ENCODE results near the gene PGAP6. TPM values are rescaled to one million over a fixed set of nuclear protein-coding genes. Genes with fewer than 3 reads are reported as not detected.
A peak's percentile ranks its signal among the peaks of the same experiment; 100 is the strongest.

The PGAP6 gene
- total and polyA plus RNA-seq, 2 of the 13 experiments (the other 11 are each of a cell fraction or from before 2014, with no cell fraction given), result 52.7 to 136 TPM

- Histone ChIP-seq H4K20me1 (ENCODE audit: insufficient read depth, low read length) (no peaks in the 10 kb centered on the region), H3K27me3 (ENCODE audit: control insufficient read depth in 1 of 2, insufficient read depth in 2 of 2, low read length in 2 of 2) (peaks cover 1 to 13% of the 10 kb centered on the region in 2 experiments; a peak in 4 of 5 replicates), H2AFZ (ENCODE audit: low read length) (no peak overlapping the region), H3K79me2 (ENCODE audit: insufficient read depth, low read length) (no peaks in the 10 kb centered on the region), H3K9ac (ENCODE audit: insufficient read depth, low read depth, low read length) (peak overlapping the region; percentile 55), H3K4me2 (ENCODE audit: low read depth, low read length) (peak overlapping the region; percentile 90), H3K4me1 (ENCODE audit: insufficient read depth, low read length) (peaks cover 79% of the 10 kb centered on the region), H3K27ac (ENCODE audit: extremely low read length, insufficient read depth, low read length) (no peak overlapping the region), H3K9me3 (ENCODE audit: low read length) (no peaks in the 10 kb centered on the region), H3K36me3 (replicated peaks in 1 of 2; ENCODE audit: control insufficient read depth in 1 of 2, insufficient read depth in 2 of 2, low read length in 2 of 2) (peaks cover 2 to 15% of the 10 kb centered on the region in 2 experiments; a peak in 4 of 5 replicates), H3K4me3 (replicated peaks in 1 of 3; ENCODE audit: insufficient read depth in 1 of 3, low read depth in 2 of 3, low read length in 3 of 3) (peak overlapping the region; percentile 32 to 73 (median 42))
- in situ Hi-C loops (cut with HindIII; ENCODE audit: extremely low pct_ligation_motif_present, low pct_unique_long_range_greater_than_20kb), result loop anchor here (5.0 kb wide), 1 partner anchor 91 kb away; no protein-coding TSS in a partner anchor
- DNase-seq (ENCODE audit: low spot score) (no peak), ATAC-seq (peak; percentile 21), FAIRE-seq (no peak)
- CTCF ChIA-PET (ENCODE audit: low intra/inter-chr PET ratio, low total read pairs), result interaction anchor here (0.5 kb wide), 1 partner anchor 123 kb away, joined by 4 read pairs; no protein-coding TSS in a partner anchor
- intact Hi-C loops (cut with micrococcal nuclease; ENCODE audit: unreplicated experiment), result loop anchor here (5.0 kb wide), 2 partner anchors 136 to 246 kb away; partner anchors contain the start of gene LUC7L
- no TSS peak for BruUV-seq (replicated peaks)
- POLR2A ChIA-PET, result interaction anchor here (1.3 to 2.7 kb wide), 2 partner anchors 10 to 21 kb away, joined by 3 to 15 read pairs; partner anchors contain the start of gene AXIN1
- 8% methylated on average over 5 of the region's 20 CpGs for WGBS (ENCODE audit: low lambda C conversion rate)
- no peak for TF ChIP-seq ZNF296 (CRISPR knock-in tag; conservative IDR thresholded peaks at IDR 0.05)
- no peak for TF ChIP-seq ATF2 (CRISPR knock-in tag; IDR thresholded peaks at IDR 0.05)
- TF ChIP-seq JUN (CRISPR knock-in tag; IDR thresholded peaks at IDR 0.05), result no peak
- TF ChIP-seq NPAS2 (CRISPR knock-in tag; IDR thresholded peaks at IDR 0.05; ENCODE audit: borderline replicate concordance), result no peak
- TF ChIP-seq ZNF562 (CRISPR knock-in tag; IDR thresholded peaks at IDR 0.05; ENCODE audit: borderline replicate concordance), result no peak
- no peak for TF ChIP-seq HBP1 (CRISPR knock-in tag; IDR thresholded peaks at IDR 0.05; ENCODE audit: low read depth)
- TF ChIP-seq LCORL (IDR thresholded peaks at IDR 0.05), result no peak
- no peak for TF ChIP-seq LCORL (CRISPR knock-in tag; IDR thresholded peaks at IDR 0.05)
- TF ChIP-seq TRAFD1 (CRISPR knock-in tag; IDR thresholded peaks at IDR 0.05; ENCODE audit: borderline replicate concordance), result 0 out of 2 replicates have a peak, but pooled peaks have one; percentile 7
- TF ChIP-seq ZNF772 (CRISPR knock-in tag; IDR thresholded peaks at IDR 0.05), result 0 out of 2 replicates have a peak, but pooled peaks have one; percentile 46
- TF ChIP-seq ISL2 (CRISPR knock-in tag; IDR thresholded peaks at IDR 0.05), result no peak
- no peak for TF ChIP-seq ATRX (CRISPR knock-in tag; IDR thresholded peaks at IDR 0.05; ENCODE audit: borderline replicate concordance)
- no peak for TF ChIP-seq CEBPG (CRISPR knock-in tag; IDR thresholded peaks at IDR 0.05)
- no peak for TF ChIP-seq KDM6A (CRISPR knock-in tag; IDR thresholded peaks at IDR 0.05; ENCODE audit: low read depth)
- no peak for TF ChIP-seq TCF12 (IDR thresholded peaks at IDR 0.05)
- no peak for TF ChIP-seq TCF12 (CRISPR knock-in tag; IDR thresholded peaks at IDR 0.05)
- TF ChIP-seq STAT6 (CRISPR knock-in tag; IDR thresholded peaks at IDR 0.05; ENCODE audit: borderline replicate concordance), result no peak
- TF ChIP-seq SMC3 (IDR thresholded peaks at IDR 0.05; ENCODE audit: low read length), result no peak
Measured at GRCh38 chr16:363110-363765, 18.5 kb downstream of the PGAP6 start.
